Hepatocyte (in vitro differentiated cells): ENCODE data around the gene NLGN4X. TPM values are rescaled to one million over a fixed set of nuclear protein-coding genes. Genes with fewer than 3 reads are reported as not detected.

Experiments
- DNase-seq: peaks from one replicate; pipeline ENCODE4 v3.0.0-alpha.2; 2016; ENCODE audit warnings: low spot score
- H2AFZ ChIP-seq: fragments of 200-600 bp; sonication (generic); 2 replicates; pipeline ENCODE4 v1.6.0; 2016; ENCODE audit warnings: antibody characterized with exemption, mild to moderate bottlenecking
- H3K27ac ChIP-seq: fragments of 200-600 bp; sonication (generic); 2 replicates; pipeline ENCODE4 v1.5.1; 2016; ENCODE audit warnings: mild to moderate bottlenecking
- H3K27me3 ChIP-seq: fragments of 200-600 bp; sonication (generic); 2 replicates; pipeline ENCODE4 v1.6.1; 2016
- H3K36me3 ChIP-seq: fragments of 200-600 bp; sonication (generic); replicated peaks from 2 replicates; pipeline ENCODE4 v1.5.1; 2016; ENCODE audit warnings: low read depth; ENCODE audit not compliant: insufficient read depth
- H3K4me1 ChIP-seq: fragments of 200-600 bp; sonication (generic); 2 replicates; pipeline ENCODE4 v1.5.1; 2016; ENCODE audit warnings: mild to moderate bottlenecking, moderate library complexity; ENCODE audit not compliant: insufficient read depth
- H3K4me2 ChIP-seq: fragments of 200-600 bp; sonication (generic); 2 replicates; pipeline ENCODE4 v1.6.0; 2016
- H3K4me3 ChIP-seq: fragments of 200-600 bp; sonication (generic); 2 replicates; pipeline ENCODE4 v1.5.1; 2016; ENCODE audit warnings: mild to moderate bottlenecking
- H3K79me2 ChIP-seq: fragments of 200-600 bp; sonication (generic); 2 replicates; pipeline ENCODE4 v1.6.0; 2017; ENCODE audit warnings: mild to moderate bottlenecking
- H3K9me2 ChIP-seq: fragments of 200-600 bp; sonication (generic); replicated peaks from 2 replicates; pipeline ENCODE4 v1.6.0; 2017; ENCODE audit warnings: mild to moderate bottlenecking; ENCODE audit not compliant: insufficient read depth
- H3K9me3 ChIP-seq: fragments of 200-600 bp; sonication (generic); 2 replicates; pipeline ENCODE4 v1.5.1; 2016; ENCODE audit warnings: low read depth, mild to moderate bottlenecking
- H4K20me1 ChIP-seq: fragments of 200-600 bp; sonication (generic); 2 replicates; pipeline ENCODE4 v1.6.0; 2016; ENCODE audit warnings: mild to moderate bottlenecking; ENCODE audit not compliant: insufficient read depth, poor library complexity, severe bottlenecking
- EZH2 ChIP-seq: fragments of 200-600 bp; sonication (generic); IDR thresholded peaks from 2 replicates; pipeline ENCODE4 v1.6.1; 2016; ENCODE audit warnings: antibody characterized with exemption, mild to moderate bottlenecking, borderline replicate concordance
- EZH2phosphoT487 ChIP-seq: fragments of 200-600 bp; sonication (generic); IDR thresholded peaks from one replicate; pipeline ENCODE4 v1.6.1; 2018; ENCODE audit warnings: antibody characterized with exemption, mild to moderate bottlenecking, low read depth, moderate library complexity; ENCODE audit not compliant: unreplicated experiment, severe bottlenecking
- WGBS: methylation state at CpG from one replicate; pipeline ENCODE4 v1.1.6; 2016; ENCODE audit warnings: low lambda C conversion rate; ENCODE audit errors: missing lambda C conversion rate; 5-methylcytosine and 5-hydroxymethylcytosine counted together
- polyA plus RNA-seq: library from polyadenylated mRNA; unstranded; fragments of >200 nt; fragmentation: Nextera tagmentation; extraction: Ambion mirVana; gene quantifications from 2 replicates; pipeline ENCODE4 v1.2.1, GENCODE V29; 2016
- total RNA-seq: library from RNA; depleted of rRNA; stranded (reverse); fragments of >200 nt; gene quantifications from 2 replicates; pipeline ENCODE4 v1.2.3, GENCODE V29; 2014
- TF ChIP-seq, protein P1 (sequence below): fragments of 200-600 bp; sonication (generic); IDR thresholded peaks from 2 replicates; pipeline ENCODE4 v1.5.1; 2016; ENCODE audit warnings: antibody characterized with exemption, mild to moderate bottlenecking; ENCODE audit not compliant: poor library complexity

NLGN4X gene
- total and polyA plus RNA-seq, 2 experiments from 2014 or later = 2.1 to 4.5 TPM

DNA sequence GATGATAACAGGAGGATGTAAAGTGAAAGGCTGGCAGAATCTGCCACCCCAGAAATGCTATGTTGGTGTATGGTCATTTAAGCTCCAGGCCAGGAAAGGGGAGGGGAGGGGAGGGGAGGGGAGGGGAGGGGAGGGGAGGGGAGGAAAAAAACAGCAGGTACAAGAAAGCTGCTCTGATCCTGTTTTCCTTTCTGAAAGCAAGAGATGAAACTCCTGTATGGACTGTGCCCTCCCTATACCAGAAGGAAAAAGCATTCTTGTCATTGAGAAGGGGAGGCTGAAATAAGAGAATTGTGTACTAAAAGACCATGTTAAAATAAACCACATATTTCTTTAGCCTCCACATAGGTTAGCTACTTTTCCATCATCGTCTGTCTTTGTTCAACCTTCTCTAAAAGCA lies 179.5 kb downstream of the NLGN4X start:
- H4K20me1 ChIP-seq = no peaks in the 10 kb centered on the region
- H3K79me2 ChIP-seq = no peaks in the 10 kb centered on the region
- DNase-seq = no peak
- no peaks in the 10 kb centered on the region for H3K4me1 ChIP-seq
- no peak overlapping the region for H3K4me2 ChIP-seq
- no peak overlapping the region for H3K4me3 ChIP-seq
- no peaks in the 10 kb centered on the region for H3K36me3 ChIP-seq
- H3K27me3 ChIP-seq = no peaks in the 10 kb centered on the region
- TF ChIP-seq EZH2 = no peak
- TF ChIP-seq EZH2phosphoT487 = no peak
- TF ChIP-seq, protein P1, sequence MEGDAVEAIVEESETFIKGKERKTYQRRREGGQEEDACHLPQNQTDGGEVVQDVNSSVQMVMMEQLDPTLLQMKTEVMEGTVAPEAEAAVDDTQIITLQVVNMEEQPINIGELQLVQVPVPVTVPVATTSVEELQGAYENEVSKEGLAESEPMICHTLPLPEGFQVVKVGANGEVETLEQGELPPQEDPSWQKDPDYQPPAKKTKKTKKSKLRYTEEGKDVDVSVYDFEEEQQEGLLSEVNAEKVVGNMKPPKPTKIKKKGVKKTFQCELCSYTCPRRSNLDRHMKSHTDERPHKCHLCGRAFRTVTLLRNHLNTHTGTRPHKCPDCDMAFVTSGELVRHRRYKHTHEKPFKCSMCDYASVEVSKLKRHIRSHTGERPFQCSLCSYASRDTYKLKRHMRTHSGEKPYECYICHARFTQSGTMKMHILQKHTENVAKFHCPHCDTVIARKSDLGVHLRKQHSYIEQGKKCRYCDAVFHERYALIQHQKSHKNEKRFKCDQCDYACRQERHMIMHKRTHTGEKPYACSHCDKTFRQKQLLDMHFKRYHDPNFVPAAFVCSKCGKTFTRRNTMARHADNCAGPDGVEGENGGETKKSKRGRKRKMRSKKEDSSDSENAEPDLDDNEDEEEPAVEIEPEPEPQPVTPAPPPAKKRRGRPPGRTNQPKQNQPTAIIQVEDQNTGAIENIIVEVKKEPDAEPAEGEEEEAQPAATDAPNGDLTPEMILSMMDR = no peak
- WGBS = 84% methylated on average over 1 of the region's 1 CpG
- no peaks in the 10 kb centered on the region for H3K9me3 ChIP-seq
- no peak overlapping the region for H3K27ac ChIP-seq
- no peaks in the 10 kb centered on the region for H3K9me2 ChIP-seq
- no peak overlapping the region for H2AFZ ChIP-seq

DNA sequence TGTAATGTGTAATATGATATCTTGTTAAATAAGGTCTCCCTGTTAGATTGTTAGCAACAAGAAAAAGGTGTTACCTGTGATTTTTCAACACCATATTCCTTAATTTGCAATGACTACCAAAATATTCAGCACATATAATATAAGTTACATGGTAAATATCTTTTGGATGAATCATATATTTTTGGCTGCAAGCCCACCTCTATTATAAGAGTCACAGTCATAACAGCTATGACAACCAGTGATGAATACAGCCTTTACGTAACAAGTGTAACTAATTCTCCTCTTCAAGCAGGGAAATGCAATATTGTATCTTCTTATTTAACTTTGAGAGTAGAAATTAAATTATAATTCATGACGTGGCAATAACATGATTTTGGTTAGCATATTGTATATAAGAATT lies 187.0 kb downstream of the NLGN4X start:
- H3K36me3 ChIP-seq = no peaks in the 10 kb centered on the region
- H3K79me2 ChIP-seq = no peaks in the 10 kb centered on the region
- H3K4me3 ChIP-seq = no peak overlapping the region
- H3K4me2 ChIP-seq = no peak overlapping the region
- no peaks in the 10 kb centered on the region for H3K9me2 ChIP-seq
- no peak overlapping the region for H2AFZ ChIP-seq
- no peaks in the 10 kb centered on the region for H3K27me3 ChIP-seq
- DNase-seq = no peak
- no peaks in the 10 kb centered on the region for H3K4me1 ChIP-seq
- no peaks in the 10 kb centered on the region for H4K20me1 ChIP-seq
- H3K27ac ChIP-seq = no peak overlapping the region
- 68% methylated on average over 2 of the region's 2 CpGs for WGBS
- TF ChIP-seq EZH2phosphoT487 = no peak
- no peak for TF ChIP-seq EZH2
- TF ChIP-seq, protein P1 = no peak
- H3K9me3 ChIP-seq = no peaks in the 10 kb centered on the region

DNA sequence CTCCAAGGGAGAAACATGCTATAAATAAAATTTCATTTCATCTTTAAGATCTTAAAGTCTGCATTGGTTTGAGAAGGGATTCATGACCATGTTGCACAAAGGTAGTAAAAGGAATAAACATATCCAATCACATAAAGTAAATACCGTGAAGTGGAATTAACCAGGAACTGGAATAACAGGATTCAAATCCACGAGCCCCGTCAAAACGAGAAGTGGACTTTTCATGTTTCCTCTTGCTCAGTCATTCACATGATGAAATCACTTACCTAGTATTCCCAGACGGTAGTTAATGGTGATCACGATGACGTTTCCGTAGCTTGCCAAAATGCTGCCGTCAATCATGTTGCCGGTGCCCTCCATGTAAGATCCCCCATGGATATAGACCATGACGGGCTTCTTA lies 199.7 kb downstream of the NLGN4X start:
- Histone ChIP-seq H3K79me2 (no peaks in the 10 kb centered on the region), H3K27ac (no peak overlapping the region), H3K4me1 (no peaks in the 10 kb centered on the region), H3K9me2 (no peaks in the 10 kb centered on the region), H3K27me3 (no peaks in the 10 kb centered on the region), H3K9me3 (no peaks in the 10 kb centered on the region), H3K4me3 (no peak overlapping the region), H4K20me1 (no peaks in the 10 kb centered on the region), H2AFZ (no peak overlapping the region), H3K4me2 (no peak overlapping the region), H3K36me3 (no peaks in the 10 kb centered on the region)
- TF ChIP-seq EZH2phosphoT487 (no peak), EZH2 (no peak)
- DNase-seq = no peak
- WGBS = 88% methylated on average over 11 of the region's 11 CpGs

DNA sequence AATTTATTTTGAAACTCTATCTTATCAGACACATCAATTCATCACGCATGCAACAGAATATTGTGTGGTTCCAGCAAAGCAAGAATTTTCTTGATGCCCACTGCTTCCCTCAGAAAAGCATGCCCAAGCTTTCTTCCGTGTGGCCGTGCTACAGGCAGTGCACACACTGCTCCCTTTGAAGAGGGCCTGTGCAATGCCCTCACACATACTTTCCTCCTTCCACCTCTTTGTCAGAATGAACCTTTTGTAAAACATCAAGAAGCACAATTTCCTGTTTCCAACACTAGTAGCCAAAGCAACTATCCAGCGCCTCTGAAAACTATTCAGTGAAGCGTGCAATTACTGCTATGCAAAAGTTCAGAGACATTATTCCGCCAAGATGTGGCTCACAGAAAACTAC lies 201.7 kb downstream of the NLGN4X start:
- Histone ChIP-seq H3K27me3 (no peaks in the 10 kb centered on the region), H3K4me2 (no peak overlapping the region), H3K79me2 (no peaks in the 10 kb centered on the region), H3K4me1 (no peaks in the 10 kb centered on the region), H3K27ac (no peak overlapping the region), H2AFZ (no peak overlapping the region), H3K9me2 (no peaks in the 10 kb centered on the region), H4K20me1 (no peaks in the 10 kb centered on the region), H3K36me3 (no peaks in the 10 kb centered on the region), H3K9me3 (no peaks in the 10 kb centered on the region), H3K4me3 (no peak overlapping the region)
- DNase-seq = no peak
- TF ChIP-seq EZH2 (no peak), EZH2phosphoT487 (no peak)
- TF ChIP-seq, protein P1 = no peak
- 75% methylated on average over 6 of the region's 6 CpGs for WGBS
